Gastroesophageal sphincter (tissue), 4 donors: ENCODE data around the gene TRAPPC6A. TPM values are rescaled to one million over a fixed set of nuclear protein-coding genes. Genes with fewer than 3 reads are reported as not detected.

Experiments
- ATAC-seq: fragments of 150-250 bp; one replicate; pipeline ENCODE4 v1.9.1; 2016; ENCODE audit warnings: mild to moderate bottlenecking, moderate library complexity
- H3K27ac ChIP-seq, 4 donors: fragments of 200-600 bp; sonication (generic) in 3 of 4; 1 replicate in 3 of 4; 2 replicates in 1 of 4; pipeline ENCODE4 v1.5.1; 2016 to 2019
- H3K27me3 ChIP-seq: fragments of 200-600 bp; sonication (generic); one replicate; pipeline ENCODE4 v1.5.1; 2019
- H3K36me3 ChIP-seq, 2 donors: fragments of 200-600 bp; sonication (generic); one replicate each; pipeline ENCODE4 v1.5.1; 2019; ENCODE audit warnings: control low read depth in 1 of 2
- H3K4me1 ChIP-seq, 3 donors: fragments of 200-600 bp; sonication (generic); 1 replicate in 2 of 3; 2 replicates in 1 of 3; pipeline ENCODE4 v1.5.1; 2016 to 2019; ENCODE audit warnings: control low read depth in 2 of 3
- H3K4me3 ChIP-seq, 2 donors: fragments of 200-600 bp; sonication (generic); one replicate each; pipeline ENCODE4 v1.5.1; 2019; ENCODE audit warnings: mild to moderate bottlenecking in 1 of 2, moderate library complexity in 1 of 2
- H3K9me3 ChIP-seq, 3 donors: fragments of 200-600 bp; sonication (generic); one replicate each; pipeline ENCODE4 v1.5.1; 2017 to 2019; ENCODE audit warnings: control low read depth in 2 of 3
- CTCF ChIP-seq, 4 experiments: fragments of 200-600 bp in 2 of 4; fragments of 450-650 bp in 2 of 4; sonication (generic) in 1 of 4; IDR thresholded peaks; one replicate each; pipeline ENCODE4 v1.5.1; 2017 to 2019; ENCODE audit warnings: antibody characterized with exemption in 4 of 4, mild to moderate bottlenecking in 2 of 4, moderate library complexity in 2 of 4
- EP300 ChIP-seq: sonication (generic); formaldehyde crosslinking; IDR thresholded peaks from one replicate; pipeline ENCODE4 v1.6.1; 2017; ENCODE audit warnings: antibody characterized with exemption, mild to moderate bottlenecking
- POLR2A ChIP-seq, 2 donors: fragments of 450-650 bp; IDR thresholded peaks; one replicate each; pipeline ENCODE4 v1.6.1; 2017; ENCODE audit warnings: antibody characterized with exemption in 2 of 2, mild to moderate bottlenecking in 2 of 2, moderate library complexity in 1 of 2
- POLR2AphosphoS5 ChIP-seq: sonication (generic); formaldehyde crosslinking; IDR thresholded peaks from one replicate; pipeline ENCODE4 v1.6.1; 2017; ENCODE audit warnings: antibody characterized with exemption
- WGBS, 2 donors: methylation state at CpG; one replicate each; pipeline ENCODE4 v1.1.5; 2018; ENCODE audit warnings: low coverage in 1 of 2; 5-methylcytosine and 5-hydroxymethylcytosine counted together
- total RNA-seq, 4 donors: library from RNA; depleted of rRNA; stranded (reverse); fragments of >200 nt; gene quantifications; one replicate each; pipeline ENCODE4 v1.1.0, GENCODE V29; 2016

The TRAPPC6A gene
- total RNA-seq, 4 donors from 2014 or later: 16.2 to 24.0 (median 20.7) TPM

GRCh38 chr19:45133661-45134060 is 44.4 kb downstream of the TRAPPC6A start:
- H3K9me3 ChIP-seq: no peaks in the 10 kb centered on the region
- 89% methylated on average over 7 of the region's 8 CpGs for WGBS, 2 donors
- no peak for ATAC-seq
- no peak for TF ChIP-seq POLR2A (IDR thresholded peaks at IDR 0.05)
- no peak for TF ChIP-seq EP300
- no peak for TF ChIP-seq POLR2AphosphoS5
- no peak for TF ChIP-seq CTCF (IDR thresholded peaks at IDR 0.05)
- H3K4me3 ChIP-seq: no peak overlapping the region
- no peaks in the 10 kb centered on the region for H3K27me3 ChIP-seq
- no peak overlapping the region for H3K27ac ChIP-seq
- H3K4me1 ChIP-seq: peaks cover 0 to 29% (median 11%) of the 10 kb centered on the region in 3 donors
- H3K36me3 ChIP-seq: no peaks in the 10 kb centered on the region

GRCh38 chr19:45130888-45131615 is 47.0 kb downstream of the TRAPPC6A start:
- Histone ChIP-seq H3K27me3 (no peaks in the 10 kb centered on the region), H3K9me3 (no peaks in the 10 kb centered on the region), H3K36me3 (no peaks in the 10 kb centered on the region), H3K4me3 (no peak overlapping the region), H3K27ac (no peak overlapping the region), H3K4me1 (peaks cover 0 to 4% (median 0%) of the 10 kb centered on the region in 3 donors)
- 20 to 78% methylated on average over 1 to 5 of the region's 13 CpGs for WGBS, 2 donors
- no peak for ATAC-seq
- TF ChIP-seq POLR2A (IDR thresholded peaks at IDR 0.05) (no peak), EP300 (no peak), POLR2AphosphoS5 (no peak)

- Histone ChIP-seq H3K36me3 (no peaks in the 10 kb centered on the region), H3K4me3 (no peak overlapping the region), H3K27me3 (no peaks in the 10 kb centered on the region), H3K4me1 (no peaks in the 10 kb centered on the region), H3K27ac (no peak overlapping the region), H3K9me3 (no peaks in the 10 kb centered on the region)
- 93% methylated on average over 3 of the region's 13 CpGs; no CpG with 5 or more reads in 1 of the 2 donors for WGBS, 2 donors
- TF ChIP-seq POLR2AphosphoS5: no peak
- no peak for TF ChIP-seq CTCF (IDR thresholded peaks at IDR 0.05)
- no peak for TF ChIP-seq EP300
- TF ChIP-seq POLR2A (IDR thresholded peaks at IDR 0.05): no peak
- ATAC-seq: no peak
Observed at GRCh38 chr19:45130236-45130635, 47.8 kb downstream of the TRAPPC6A start.

- H3K27me3 ChIP-seq: no peaks in the 10 kb centered on the region
- no peak for ATAC-seq
- H3K27ac ChIP-seq: no peak overlapping the region
- no peak overlapping the region for H3K4me3 ChIP-seq
- no peaks in the 10 kb centered on the region for H3K4me1 ChIP-seq
- no peak for TF ChIP-seq CTCF (IDR thresholded peaks at IDR 0.05)
- TF ChIP-seq POLR2AphosphoS5: no peak
- no peak for TF ChIP-seq POLR2A (IDR thresholded peaks at IDR 0.05)
- no peak for TF ChIP-seq EP300
- no peaks in the 10 kb centered on the region for H3K36me3 ChIP-seq
- WGBS, 2 donors: 82 to 100% methylated on average over 4 to 5 of the region's 5 CpGs
- H3K9me3 ChIP-seq: no peaks in the 10 kb centered on the region
Observed at GRCh38 chr19:45128806-45129205, 49.2 kb downstream of the TRAPPC6A start.

- Histone ChIP-seq H3K4me1 (no peaks in the 10 kb centered on the region), H3K27ac (no peak overlapping the region), H3K9me3 (no peaks in the 10 kb centered on the region), H3K4me3 (no peak overlapping the region), H3K36me3 (peaks cover 0 to 3% of the 10 kb centered on the region in 2 donors), H3K27me3 (no peaks in the 10 kb centered on the region)
- TF ChIP-seq POLR2A (IDR thresholded peaks at IDR 0.05) (no peak), CTCF (IDR thresholded peaks at IDR 0.05) (no peak), EP300 (no peak), POLR2AphosphoS5 (no peak)
- ATAC-seq: no peak
- WGBS, 2 donors: 84 to 94% methylated on average over 5 of the region's 5 CpGs
Observed at GRCh38 chr19:45128146-45128545, 49.9 kb downstream of the TRAPPC6A start.
